Skeletal muscle tissue (tissue), 4 donors: Measurements from ENCODE around the gene RGL3. TPM values are rescaled to one million over a fixed set of nuclear protein-coding genes. Genes with fewer than 3 reads are reported as not detected.
"Not testable (repeated sequence)": the region's sequence is repeated elsewhere in the genome, so short reads cannot be mapped to it uniquely, and the experiment has no call there.

Experiments
- H3K27ac ChIP-seq: one replicate; pipeline ENCODE4 v1.7.0; 2013; ENCODE audit warnings: mild to moderate bottlenecking, low read depth, low read length, inconsistent platforms
- H3K27me3 ChIP-seq, 3 donors: one replicate each; pipeline ENCODE4 v1.7.0; 2013; ENCODE audit warnings: low read length in 3 of 3; ENCODE audit not compliant: control insufficient read depth in 3 of 3, insufficient read depth in 3 of 3
- H3K36me3 ChIP-seq, 3 donors: one replicate each; pipeline ENCODE4 v1.7.0; 2013; ENCODE audit warnings: low read length in 3 of 3; ENCODE audit not compliant: control insufficient read depth in 3 of 3, insufficient read depth in 3 of 3
- H3K4me1 ChIP-seq, 3 donors: one replicate each; pipeline ENCODE4 v1.7.0; 2013; ENCODE audit warnings: low read length in 3 of 3, mild to moderate bottlenecking in 3 of 3; ENCODE audit not compliant: control insufficient read depth in 3 of 3, insufficient read depth in 3 of 3
- H3K4me3 ChIP-seq, 3 donors: one replicate each; pipeline ENCODE4 v1.7.0; 2013; ENCODE audit warnings: low read length in 3 of 3
- H3K9ac ChIP-seq, 3 donors: one replicate each; pipeline ENCODE4 v1.7.0; 2013; ENCODE audit warnings: low read length in 3 of 3, mild to moderate bottlenecking in 3 of 3, moderate library complexity in 2 of 3, low read depth in 1 of 3
- H3K9me3 ChIP-seq, 3 donors: one replicate each; pipeline ENCODE4 v1.7.0; 2013; ENCODE audit warnings: low read length in 3 of 3; ENCODE audit not compliant: control insufficient read depth in 3 of 3
- total RNA-seq: library from RNA; depleted of rRNA; stranded (reverse); fragments of >200 nt; gene quantifications from one replicate; pipeline ENCODE4 v1.2.3, GENCODE V29; 2014
- donor health status: Osteomylitis.

The RGL3 gene
- total RNA-seq, 1 donor from 2014 or later = not detected

GRCh38 chr19:11383706-11384048 lies 35.4 kb downstream of the RGL3 start:
- H3K27ac ChIP-seq = no peak overlapping the region
- no peak overlapping the region for H3K9ac ChIP-seq
- H3K9me3 ChIP-seq = no peaks in the 10 kb centered on the region
- H3K4me3 ChIP-seq = no peak overlapping the region
- no peaks in the 10 kb centered on the region for H3K36me3 ChIP-seq
- peaks cover 18 to 22% (median 22%) of the 10 kb centered on the region in 3 donors for H3K4me1 ChIP-seq
- H3K27me3 ChIP-seq = peaks cover 18 to 30% (median 23%) of the 10 kb centered on the region in 3 donors

- peaks cover 18 to 30% (median 23%) of the 10 kb centered on the region in 3 donors for H3K27me3 ChIP-seq
- no peak overlapping the region for H3K27ac ChIP-seq
- peaks cover 18 to 28% (median 22%) of the 10 kb centered on the region in 3 donors for H3K4me1 ChIP-seq
- H3K36me3 ChIP-seq = peaks cover under 1 to 5% (median 4%) of the 10 kb centered on the region in 3 donors
- H3K9ac ChIP-seq = no peak overlapping the region
- H3K4me3 ChIP-seq = peak overlapping the region in 1 of 3 donors; percentile 43
- H3K9me3 ChIP-seq = no peaks in the 10 kb centered on the region
Measured at GRCh38 chr19:11382898-11383705, 36.0 kb downstream of the RGL3 start.

GRCh38 chr19:11380653-11381537 lies 38.2 kb downstream of the RGL3 start:
- peaks cover 27 to 40% (median 30%) of the 10 kb centered on the region in 3 donors for H3K4me1 ChIP-seq

GRCh38 chr19:11379857-11380350 lies 39.2 kb downstream of the RGL3 start:
- Histone ChIP-seq H3K4me1 (peaks cover 36 to 48% (median 37%) of the 10 kb centered on the region in 3 donors), H3K27ac (no peak overlapping the region)

More at GRCh38 chr19:11380653-11381537, 38.2 kb downstream of the RGL3 start:
- Histone ChIP-seq H3K27me3 (peaks cover 18 to 30% (median 23%) of the 10 kb centered on the region in 3 donors), H3K9me3 (no peaks in the 10 kb centered on the region), H3K27ac (peak overlapping the region; percentile 79), H3K4me3 (peak overlapping the region; percentile 82 to 89 (median 88)), H3K9ac (peak overlapping the region; percentile 80 to 92 (median 83)), H3K36me3 (peaks cover 3 to 6% (median 4%) of the 10 kb centered on the region in 3 donors)

GRCh38 chr19:11379269-11379845 lies 39.8 kb downstream of the RGL3 start:
- Histone ChIP-seq H3K4me1 (peaks cover 36 to 48% (median 37%) of the 10 kb centered on the region in 3 donors), H3K27me3 (peaks cover 18 to 30% (median 23%) of the 10 kb centered on the region in 3 donors)
- H3K9me3 ChIP-seq, H3K36me3 ChIP-seq, H3K9ac ChIP-seq, H3K4me3 ChIP-seq, H3K27ac ChIP-seq: not testable (repeated sequence)

More at GRCh38 chr19:11379857-11380350, 39.2 kb downstream of the RGL3 start:
- Histone ChIP-seq H3K36me3 (peaks cover 3 to 6% (median 4%) of the 10 kb centered on the region in 3 donors), H3K9ac (no peak overlapping the region), H3K4me3 (peak overlapping the region in 2 of 3 donors; percentile 82 to 89), H3K27me3 (peaks cover 18 to 30% (median 23%) of the 10 kb centered on the region in 3 donors), H3K9me3 (no peaks in the 10 kb centered on the region)

- Histone ChIP-seq H3K27ac (no peak overlapping the region), H3K9me3 (no peaks in the 10 kb centered on the region), H3K4me3 (no peak overlapping the region), H3K4me1 (peaks cover 41 to 56% (median 43%) of the 10 kb centered on the region in 3 donors), H3K9ac (no peak overlapping the region), H3K36me3 (peaks cover 3 to 6% (median 4%) of the 10 kb centered on the region in 3 donors), H3K27me3 (peaks cover 18 to 22% (median 19%) of the 10 kb centered on the region in 3 donors)
Measured at GRCh38 chr19:11378319-11379189, 40.6 kb downstream of the RGL3 start.

GRCh38 chr19:11377756-11378155 lies 41.4 kb downstream of the RGL3 start:
- Histone ChIP-seq H3K4me1 (peaks cover 37 to 58% (median 41%) of the 10 kb centered on the region in 3 donors), H3K27me3 (peaks cover 11 to 14% (median 12%) of the 10 kb centered on the region in 3 donors), H3K36me3 (peaks cover 3 to 6% (median 4%) of the 10 kb centered on the region in 3 donors), H3K9me3 (no peaks in the 10 kb centered on the region), H3K4me3 (no peak overlapping the region), H3K9ac (no peak overlapping the region), H3K27ac (no peak overlapping the region)

- Histone ChIP-seq H3K4me3 (no peak overlapping the region), H3K27me3 (peaks cover 8 to 10% (median 8%) of the 10 kb centered on the region in 3 donors), H3K27ac (no peak overlapping the region), H3K4me1 (peaks cover 37 to 58% (median 41%) of the 10 kb centered on the region in 3 donors), H3K36me3 (peaks cover 3 to 6% (median 4%) of the 10 kb centered on the region in 3 donors), H3K9ac (no peak overlapping the region), H3K9me3 (no peaks in the 10 kb centered on the region)
Measured at GRCh38 chr19:11377237-11377636, 41.9 kb downstream of the RGL3 start.
